ENCODE measurements around the gene MAN1C1. TPM values are rescaled to one million over a fixed set of nuclear protein-coding genes. Genes with fewer than 3 reads are reported as not detected.

Gene MAN1C1
- total and polyA plus RNA-seq, 2 donors from 2014 or later: 31.7 to 65.5 TPM

GRCh38 chr1:25689686-25690381 lies 73.2 kb downstream of the MAN1C1 start:
- Histone ChIP-seq H3K27me3 (ENCODE audit: control insufficient read depth, insufficient read depth, low read length) (no peaks in the 10 kb centered on the region), H3K4me1 (ENCODE audit: control insufficient read depth in 2 of 3, insufficient read depth in 2 of 3, low read depth in 1 of 3, low read length in 3 of 3) (peaks cover 0 to 14% (median 9%) of the 10 kb centered on the region in 3 donors), H3K9ac (ENCODE audit: low read length in 3 of 3) (no peak overlapping the region), H3K4me3 (ENCODE audit: low read length in 3 of 3) (no peak overlapping the region), H3K9me3 (ENCODE audit: control insufficient read depth in 2 of 3, insufficient read depth in 1 of 3, low read length in 3 of 3) (no peaks in the 10 kb centered on the region), H3K36me3 (ENCODE audit: control insufficient read depth in 2 of 3, insufficient read depth in 3 of 3, low read length in 3 of 3) (no peaks in the 10 kb centered on the region), H3K27ac (ENCODE audit: low read depth in 2 of 2, low read length in 2 of 2) (no peak overlapping the region)
- TF ChIP-seq CTCF (IDR thresholded peaks at IDR 0.05; ENCODE audit: borderline replicate concordance, extremely low read depth, insufficient read depth): no peak
- intact Hi-C loops (cut with DNase I): no loop called here
- no peak for FAIRE-seq
- DNase-seq: no peak

- H3K9me3 ChIP-seq (ENCODE audit: control insufficient read depth in 2 of 3, insufficient read depth in 1 of 3, low read length in 3 of 3): no peaks in the 10 kb centered on the region
- no peak overlapping the region for H3K9ac ChIP-seq (ENCODE audit: low read length in 3 of 3)
- no peak for FAIRE-seq
- H3K27ac ChIP-seq (ENCODE audit: low read depth in 2 of 2, low read length in 2 of 2): no peak overlapping the region
- no peaks in the 10 kb centered on the region for H3K27me3 ChIP-seq (ENCODE audit: control insufficient read depth, insufficient read depth, low read length)
- peaks cover 0 to 18% (median 11%) of the 10 kb centered on the region in 3 donors for H3K4me1 ChIP-seq (ENCODE audit: control insufficient read depth in 2 of 3, insufficient read depth in 2 of 3, low read depth in 1 of 3, low read length in 3 of 3)
- TF ChIP-seq CTCF (IDR thresholded peaks at IDR 0.05; ENCODE audit: borderline replicate concordance, extremely low read depth, insufficient read depth): no peak
- no peak for DNase-seq
- H3K36me3 ChIP-seq (ENCODE audit: control insufficient read depth in 2 of 3, insufficient read depth in 3 of 3, low read length in 3 of 3): no peaks in the 10 kb centered on the region
- intact Hi-C loops (cut with DNase I): no loop called here
- H3K4me3 ChIP-seq (ENCODE audit: low read length in 3 of 3): no peak overlapping the region
Measured at GRCh38 chr1:25690396-25690956, 73.9 kb downstream of the MAN1C1 start.

GRCh38 chr1:25691211-25691610 lies 74.6 kb downstream of the MAN1C1 start:
- no peaks in the 10 kb centered on the region for H3K27me3 ChIP-seq (ENCODE audit: control insufficient read depth, insufficient read depth, low read length)
- FAIRE-seq (no peak), DNase-seq (no peak)
- H3K36me3 ChIP-seq (ENCODE audit: control insufficient read depth in 2 of 3, insufficient read depth in 3 of 3, low read length in 3 of 3): no peaks in the 10 kb centered on the region
- H3K4me3 ChIP-seq (ENCODE audit: low read length in 3 of 3): no peak overlapping the region
- TF ChIP-seq CTCF (IDR thresholded peaks at IDR 0.05; ENCODE audit: borderline replicate concordance, extremely low read depth, insufficient read depth): no peak
- intact Hi-C loops (cut with DNase I): no loop called here
- H3K9ac ChIP-seq (ENCODE audit: low read length in 3 of 3): no peak overlapping the region
- peaks cover 0 to 22% (median 13%) of the 10 kb centered on the region in 3 donors for H3K4me1 ChIP-seq (ENCODE audit: control insufficient read depth in 2 of 3, insufficient read depth in 2 of 3, low read depth in 1 of 3, low read length in 3 of 3)
- no peak overlapping the region for H3K27ac ChIP-seq (ENCODE audit: low read depth in 2 of 2, low read length in 2 of 2)
- no peaks in the 10 kb centered on the region for H3K9me3 ChIP-seq (ENCODE audit: control insufficient read depth in 2 of 3, insufficient read depth in 1 of 3, low read length in 3 of 3)

Measured in kidney (tissue), 14 donors.